Measurements from ENCODE around the gene TMCO4. TPM values are rescaled to one million over a fixed set of nuclear protein-coding genes. Genes with fewer than 3 reads are reported as not detected.
A peak's percentile ranks its signal among the peaks of the same experiment; 100 is the strongest.

Gene TMCO4
- total RNA-seq, 1 experiment from 2014 or later: 7.2 TPM

GRCh38 chr1:19662313-19662712 is 137.4 kb downstream of the TMCO4 start (continued):
- TF ChIP-seq USF1 (CRISPR knock-in tag; IDR thresholded peaks at IDR 0.05) (no peak), GTF2I (CRISPR knock-in tag; conservative IDR thresholded peaks at IDR 0.05) (no peak)

GRCh38 chr1:19661721-19662228 is 137.9 kb downstream of the TMCO4 start:
- POLR2A ChIA-PET: interaction anchor here (0.7 to 1.0 kb wide), 2 partner anchors 11 to 43 kb away, joined by 3 to 4 read pairs; no protein-coding TSS in a partner anchor
- TF ChIP-seq NFATC4 (CRISPR knock-in tag; IDR thresholded peaks at IDR 0.05) (no peak), ZNF121 (CRISPR knock-in tag; IDR thresholded peaks at IDR 0.05) (peak; percentile 95), ATF3 (CRISPR knock-in tag; conservative IDR thresholded peaks at IDR 0.05) (no peak), HMGA2 (CRISPR knock-in tag; IDR thresholded peaks at IDR 0.05) (no peak), NR1H2 (CRISPR knock-in tag; IDR thresholded peaks at IDR 0.05) (no peak), IRF2 (CRISPR knock-in tag; IDR thresholded peaks at IDR 0.05; ENCODE audit: borderline replicate concordance, low read depth) (no peak), ZNF396 (CRISPR knock-in tag; IDR thresholded peaks at IDR 0.05; ENCODE audit: borderline replicate concordance) (no peak), MAX (CRISPR knock-in tag; IDR thresholded peaks at IDR 0.05) (no peak), ZBTB43 (CRISPR knock-in tag; IDR thresholded peaks at IDR 0.05) (no peak), ZMAT4 (CRISPR knock-in tag; IDR thresholded peaks at IDR 0.05) (no peak)
- TF ChIP-seq, protein P1, sequence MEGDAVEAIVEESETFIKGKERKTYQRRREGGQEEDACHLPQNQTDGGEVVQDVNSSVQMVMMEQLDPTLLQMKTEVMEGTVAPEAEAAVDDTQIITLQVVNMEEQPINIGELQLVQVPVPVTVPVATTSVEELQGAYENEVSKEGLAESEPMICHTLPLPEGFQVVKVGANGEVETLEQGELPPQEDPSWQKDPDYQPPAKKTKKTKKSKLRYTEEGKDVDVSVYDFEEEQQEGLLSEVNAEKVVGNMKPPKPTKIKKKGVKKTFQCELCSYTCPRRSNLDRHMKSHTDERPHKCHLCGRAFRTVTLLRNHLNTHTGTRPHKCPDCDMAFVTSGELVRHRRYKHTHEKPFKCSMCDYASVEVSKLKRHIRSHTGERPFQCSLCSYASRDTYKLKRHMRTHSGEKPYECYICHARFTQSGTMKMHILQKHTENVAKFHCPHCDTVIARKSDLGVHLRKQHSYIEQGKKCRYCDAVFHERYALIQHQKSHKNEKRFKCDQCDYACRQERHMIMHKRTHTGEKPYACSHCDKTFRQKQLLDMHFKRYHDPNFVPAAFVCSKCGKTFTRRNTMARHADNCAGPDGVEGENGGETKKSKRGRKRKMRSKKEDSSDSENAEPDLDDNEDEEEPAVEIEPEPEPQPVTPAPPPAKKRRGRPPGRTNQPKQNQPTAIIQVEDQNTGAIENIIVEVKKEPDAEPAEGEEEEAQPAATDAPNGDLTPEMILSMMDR (IDR thresholded peaks at IDR 0.05): peak; percentile 66
- peaks cover 38% of the 10 kb centered on the region for H3K27me3 Mint-ChIP-seq (ENCODE audit: low read depth)
- CTCF ChIA-PET: interaction anchor here (0.5 to 6.5 kb wide), 46 partner anchors 8 to 400 kb away, joined by 3 to 208 read pairs (median 5); partner anchors contain the start of genes AKR7A3, CAPZB, NBL1 and RNF186
- no peaks in the 10 kb centered on the region for H3K9me3 Mint-ChIP-seq
- H3K4me1 Mint-ChIP-seq: peaks cover 14% of the 10 kb centered on the region
- DNase-seq (ENCODE audit: low spot score) (no peak), ATAC-seq (no peak)
- H3K27ac Mint-ChIP-seq: no peak overlapping the region
- no peak overlapping the region for H3K4me3 Mint-ChIP-seq
- no peaks in the 10 kb centered on the region for H3K36me3 Mint-ChIP-seq

GRCh38 chr1:19658186-19658585 is 141.5 kb downstream of the TMCO4 start:
- ATAC-seq (no peak), DNase-seq (ENCODE audit: low spot score) (no peak)
- H3K9me3 Mint-ChIP-seq: no peaks in the 10 kb centered on the region
- no peaks in the 10 kb centered on the region for H3K36me3 Mint-ChIP-seq
- peaks cover 21% of the 10 kb centered on the region for H3K4me1 Mint-ChIP-seq
- no peak overlapping the region for H3K27ac Mint-ChIP-seq
- ChIA-PET POLR2A (interaction anchor here (0.5 kb wide), 1 partner anchor 723 kb away, joined by 3 read pairs; no protein-coding TSS in a partner anchor), CTCF (interaction anchor here (6.5 kb wide), 1 partner anchor 46 kb away, joined by 208 read pairs; no protein-coding TSS in a partner anchor)
- peaks cover 10% of the 10 kb centered on the region for H3K27me3 Mint-ChIP-seq (ENCODE audit: low read depth)
- H3K4me3 Mint-ChIP-seq: no peak overlapping the region
- no peak for TF ChIP-seq ESRRA (CRISPR knock-in tag; IDR thresholded peaks at IDR 0.05; ENCODE audit: borderline replicate concordance)
- TF ChIP-seq NFYB (CRISPR knock-in tag; conservative IDR thresholded peaks at IDR 0.05; ENCODE audit: low read depth): no peak
- TF ChIP-seq ZNF121 (CRISPR knock-in tag; IDR thresholded peaks at IDR 0.05): no peak
- TF ChIP-seq ZNF396 (CRISPR knock-in tag; IDR thresholded peaks at IDR 0.05; ENCODE audit: borderline replicate concordance): no peak
- TF ChIP-seq, protein P2, sequence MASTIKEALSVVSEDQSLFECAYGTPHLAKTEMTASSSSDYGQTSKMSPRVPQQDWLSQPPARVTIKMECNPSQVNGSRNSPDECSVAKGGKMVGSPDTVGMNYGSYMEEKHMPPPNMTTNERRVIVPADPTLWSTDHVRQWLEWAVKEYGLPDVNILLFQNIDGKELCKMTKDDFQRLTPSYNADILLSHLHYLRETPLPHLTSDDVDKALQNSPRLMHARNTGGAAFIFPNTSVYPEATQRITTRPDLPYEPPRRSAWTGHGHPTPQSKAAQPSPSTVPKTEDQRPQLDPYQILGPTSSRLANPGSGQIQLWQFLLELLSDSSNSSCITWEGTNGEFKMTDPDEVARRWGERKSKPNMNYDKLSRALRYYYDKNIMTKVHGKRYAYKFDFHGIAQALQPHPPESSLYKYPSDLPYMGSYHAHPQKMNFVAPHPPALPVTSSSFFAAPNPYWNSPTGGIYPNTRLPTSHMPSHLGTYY (CRISPR knock-in tag; IDR thresholded peaks at IDR 0.05): no peak
- no peak for TF ChIP-seq ZNF232 (CRISPR knock-in tag; IDR thresholded peaks at IDR 0.05)
- no peak for TF ChIP-seq FOXP4 (CRISPR knock-in tag; IDR thresholded peaks at IDR 0.05)
- TF ChIP-seq CDX4 (CRISPR knock-in tag; IDR thresholded peaks at IDR 0.05; ENCODE audit: borderline replicate concordance): no peak
- TF ChIP-seq IRF2 (CRISPR knock-in tag; IDR thresholded peaks at IDR 0.05; ENCODE audit: borderline replicate concordance, low read depth): no peak
- no peak for TF ChIP-seq CBFB (CRISPR knock-in tag; IDR thresholded peaks at IDR 0.05; ENCODE audit: low read depth)
- TF ChIP-seq, protein P3, sequence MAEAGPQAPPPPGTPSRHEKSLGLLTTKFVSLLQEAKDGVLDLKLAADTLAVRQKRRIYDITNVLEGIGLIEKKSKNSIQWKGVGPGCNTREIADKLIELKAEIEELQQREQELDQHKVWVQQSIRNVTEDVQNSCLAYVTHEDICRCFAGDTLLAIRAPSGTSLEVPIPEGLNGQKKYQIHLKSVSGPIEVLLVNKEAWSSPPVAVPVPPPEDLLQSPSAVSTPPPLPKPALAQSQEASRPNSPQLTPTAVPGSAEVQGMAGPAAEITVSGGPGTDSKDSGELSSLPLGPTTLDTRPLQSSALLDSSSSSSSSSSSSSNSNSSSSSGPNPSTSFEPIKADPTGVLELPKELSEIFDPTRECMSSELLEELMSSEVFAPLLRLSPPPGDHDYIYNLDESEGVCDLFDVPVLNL (CRISPR knock-in tag; IDR thresholded peaks at IDR 0.05; ENCODE audit: borderline replicate concordance, low read depth): no peak
- TF ChIP-seq OVOL2 (CRISPR knock-in tag; IDR thresholded peaks at IDR 0.05; ENCODE audit: borderline replicate concordance): no peak
- TF ChIP-seq SP1 (CRISPR knock-in tag; conservative IDR thresholded peaks at IDR 0.05): no peak
